ENCODE data around the gene TRIM44.
"Not testable (repeated sequence)": the region's sequence is repeated elsewhere in the genome, so short reads cannot be mapped to it uniquely, and the experiment has no call there.

The TRIM44 gene

GRCh38 chr11:35822815-35823495 is 160.4 kb downstream of the TRIM44 start:
- H3K9me3 ChIP-seq (ENCODE audit: insufficient read depth, low read depth, low read length): no peaks in the 10 kb centered on the region
- 100% methylated on average over 1 of the region's 2 CpGs for WGBS
- H3K4me3 ChIP-seq (ENCODE audit: low read length): no peak overlapping the region
- H3K36me3 ChIP-seq (ENCODE audit: insufficient read depth, low read length): no peaks in the 10 kb centered on the region
- no peak overlapping the region for H3K9ac ChIP-seq (ENCODE audit: low read depth, low read length)
- no peaks in the 10 kb centered on the region for H3K4me1 ChIP-seq (ENCODE audit: insufficient read depth, low read length)
- no peak overlapping the region for H3K27ac ChIP-seq (ENCODE audit: low read depth, low read length)
- no peaks in the 10 kb centered on the region for H3K27me3 ChIP-seq (ENCODE audit: insufficient read depth, low read length)

DNA sequence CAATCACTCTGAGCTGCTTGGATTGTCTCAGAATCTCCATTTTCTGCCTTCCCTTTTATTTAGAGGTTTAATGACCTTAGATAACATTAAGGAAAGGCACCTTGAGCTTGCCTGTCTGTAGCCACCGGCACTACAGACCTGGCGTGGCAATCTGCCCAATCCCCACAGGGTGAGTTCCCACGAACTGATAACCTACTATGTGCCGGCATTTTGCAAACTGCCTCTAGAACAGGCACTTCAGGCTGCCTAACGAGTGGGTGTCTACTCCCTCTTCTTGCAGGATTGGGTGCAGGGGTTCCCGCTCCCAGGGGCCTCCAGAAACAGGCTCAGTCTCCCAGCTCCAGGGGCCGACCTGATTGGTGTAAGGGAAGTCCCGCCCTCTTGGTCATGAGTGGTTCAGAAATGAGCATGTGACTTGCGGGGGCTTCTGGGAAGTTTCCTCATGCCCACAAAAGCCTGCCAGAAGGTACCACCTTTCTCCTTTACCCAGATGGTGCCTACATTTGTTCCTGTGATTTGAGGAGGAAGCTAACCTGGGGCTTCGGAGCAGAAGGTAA is 161.2 kb downstream of the TRIM44 start:
- no peak overlapping the region for H3K9ac ChIP-seq (ENCODE audit: low read depth, low read length)
- 92% methylated on average over 10 of the region's 10 CpGs for WGBS
- no peaks in the 10 kb centered on the region for H3K9me3 ChIP-seq (ENCODE audit: insufficient read depth, low read depth, low read length)
- no peak overlapping the region for H3K27ac ChIP-seq (ENCODE audit: low read depth, low read length)
- H3K4me3 ChIP-seq (ENCODE audit: low read length): no peak overlapping the region
- H3K4me1 ChIP-seq (ENCODE audit: insufficient read depth, low read length): no peaks in the 10 kb centered on the region
- H3K27me3 ChIP-seq (ENCODE audit: insufficient read depth, low read length): no peaks in the 10 kb centered on the region
- no peaks in the 10 kb centered on the region for H3K36me3 ChIP-seq (ENCODE audit: insufficient read depth, low read length)

DNA sequence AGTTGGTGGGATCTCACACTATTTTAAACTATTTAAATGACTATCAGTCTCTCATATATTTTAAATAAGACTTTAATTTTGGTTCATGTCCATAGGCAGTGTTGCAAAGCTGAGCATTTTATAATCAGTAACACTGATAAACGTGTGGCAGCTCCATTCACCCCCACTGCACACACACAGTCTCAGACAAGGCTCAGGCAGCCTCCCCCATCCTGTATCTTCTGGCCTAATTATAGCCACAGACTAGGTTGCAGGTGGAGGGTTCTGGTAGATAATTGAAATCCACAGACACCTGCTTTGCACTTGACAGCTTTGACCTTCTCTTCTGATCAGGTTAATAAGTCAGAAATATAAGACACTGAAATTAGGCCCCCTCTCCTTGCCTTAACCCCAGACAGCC is 162.8 kb downstream of the TRIM44 start:
- no peak overlapping the region for H3K4me3 ChIP-seq (ENCODE audit: low read length)
- H3K9me3 ChIP-seq (ENCODE audit: insufficient read depth, low read depth, low read length): no peaks in the 10 kb centered on the region
- no peaks in the 10 kb centered on the region for H3K27me3 ChIP-seq (ENCODE audit: insufficient read depth, low read length)
- H3K27ac ChIP-seq (ENCODE audit: low read depth, low read length): no peak overlapping the region
- WGBS: 92% methylated on average over 1 of the region's 1 CpG
- no peak overlapping the region for H3K9ac ChIP-seq (ENCODE audit: low read depth, low read length)
- no peaks in the 10 kb centered on the region for H3K36me3 ChIP-seq (ENCODE audit: insufficient read depth, low read length)
- H3K4me1 ChIP-seq (ENCODE audit: insufficient read depth, low read length): no peaks in the 10 kb centered on the region

GRCh38 chr11:35826006-35826405 is 163.4 kb downstream of the TRIM44 start:
- Histone ChIP-seq H3K27me3 (ENCODE audit: insufficient read depth, low read length) (no peaks in the 10 kb centered on the region), H3K4me1 (ENCODE audit: insufficient read depth, low read length) (no peaks in the 10 kb centered on the region), H3K9ac (ENCODE audit: low read depth, low read length) (no peak overlapping the region), H3K27ac (ENCODE audit: low read depth, low read length) (no peak overlapping the region), H3K9me3 (ENCODE audit: insufficient read depth, low read depth, low read length) (no peaks in the 10 kb centered on the region), H3K4me3 (ENCODE audit: low read length) (no peak overlapping the region), H3K36me3 (ENCODE audit: insufficient read depth, low read length) (no peaks in the 10 kb centered on the region)
- 88% methylated on average over 5 of the region's 5 CpGs for WGBS

- 68% methylated on average over 4 of the region's 4 CpGs for WGBS
Measured at GRCh38 chr11:35826949-35827348, 164.4 kb downstream of the TRIM44 start.

GRCh38 chr11:35836205-35836604 is 173.6 kb downstream of the TRIM44 start:
- H3K9me3 ChIP-seq (ENCODE audit: insufficient read depth, low read depth, low read length): peaks cover 10% of the 10 kb centered on the region; the same call in 1 of the 2 replicates
- no peaks in the 10 kb centered on the region for H3K27me3 ChIP-seq (ENCODE audit: insufficient read depth, low read length)
- H3K9ac ChIP-seq (ENCODE audit: low read depth, low read length): no peak overlapping the region
- no peak overlapping the region for H3K27ac ChIP-seq (ENCODE audit: low read depth, low read length)
- no peaks in the 10 kb centered on the region for H3K36me3 ChIP-seq (ENCODE audit: insufficient read depth, low read length)
- WGBS: 89% methylated on average over 4 of the region's 4 CpGs
- H3K4me1 ChIP-seq (ENCODE audit: insufficient read depth, low read length): no peaks in the 10 kb centered on the region
- H3K4me3 ChIP-seq (ENCODE audit: low read length): no peak overlapping the region

More at GRCh38 chr11:35826949-35827348, 164.4 kb downstream of the TRIM44 start:
- Histone ChIP-seq H3K27me3 (ENCODE audit: insufficient read depth, low read length) (no peaks in the 10 kb centered on the region), H3K4me1 (ENCODE audit: insufficient read depth, low read length) (no peaks in the 10 kb centered on the region), H3K9me3 (ENCODE audit: insufficient read depth, low read depth, low read length) (no peaks in the 10 kb centered on the region), H3K4me3 (ENCODE audit: low read length) (no peak overlapping the region), H3K27ac (ENCODE audit: low read depth, low read length) (no peak overlapping the region), H3K9ac (ENCODE audit: low read depth, low read length) (no peak overlapping the region), H3K36me3 (ENCODE audit: insufficient read depth, low read length) (no peaks in the 10 kb centered on the region)

DNA sequence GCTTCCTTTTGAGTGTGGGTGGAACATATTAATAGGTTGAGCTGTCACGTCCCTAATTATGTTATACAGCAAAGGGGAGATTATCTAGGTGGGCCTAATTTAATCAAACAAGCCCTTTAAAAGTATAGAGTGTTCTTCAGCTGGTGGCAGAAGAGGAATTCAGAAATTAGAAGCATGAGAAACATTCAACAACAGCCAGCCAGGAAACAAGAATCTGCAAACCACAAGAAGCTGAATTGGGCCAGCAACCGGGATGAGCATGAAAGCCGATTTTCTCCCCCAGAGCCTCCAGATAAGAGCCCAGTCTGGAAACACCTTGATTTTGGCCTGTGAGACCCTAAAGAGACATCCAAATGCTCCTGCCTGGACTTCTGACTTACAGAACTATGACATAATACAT is 175.5 kb downstream of the TRIM44 start:
- no peaks in the 10 kb centered on the region for H3K4me1 ChIP-seq (ENCODE audit: insufficient read depth, low read length)
- H3K27ac ChIP-seq (ENCODE audit: low read depth, low read length): no peak overlapping the region
- no peaks in the 10 kb centered on the region for H3K36me3 ChIP-seq (ENCODE audit: insufficient read depth, low read length)
- no peaks in the 10 kb centered on the region for H3K27me3 ChIP-seq (ENCODE audit: insufficient read depth, low read length)
- WGBS: 98% methylated on average over 3 of the region's 3 CpGs
- no peak overlapping the region for H3K4me3 ChIP-seq (ENCODE audit: low read length)
- no peak overlapping the region for H3K9ac ChIP-seq (ENCODE audit: low read depth, low read length)
- peaks cover 10% of the 10 kb centered on the region; the same call in 1 of the 2 replicates for H3K9me3 ChIP-seq (ENCODE audit: insufficient read depth, low read depth, low read length)

DNA sequence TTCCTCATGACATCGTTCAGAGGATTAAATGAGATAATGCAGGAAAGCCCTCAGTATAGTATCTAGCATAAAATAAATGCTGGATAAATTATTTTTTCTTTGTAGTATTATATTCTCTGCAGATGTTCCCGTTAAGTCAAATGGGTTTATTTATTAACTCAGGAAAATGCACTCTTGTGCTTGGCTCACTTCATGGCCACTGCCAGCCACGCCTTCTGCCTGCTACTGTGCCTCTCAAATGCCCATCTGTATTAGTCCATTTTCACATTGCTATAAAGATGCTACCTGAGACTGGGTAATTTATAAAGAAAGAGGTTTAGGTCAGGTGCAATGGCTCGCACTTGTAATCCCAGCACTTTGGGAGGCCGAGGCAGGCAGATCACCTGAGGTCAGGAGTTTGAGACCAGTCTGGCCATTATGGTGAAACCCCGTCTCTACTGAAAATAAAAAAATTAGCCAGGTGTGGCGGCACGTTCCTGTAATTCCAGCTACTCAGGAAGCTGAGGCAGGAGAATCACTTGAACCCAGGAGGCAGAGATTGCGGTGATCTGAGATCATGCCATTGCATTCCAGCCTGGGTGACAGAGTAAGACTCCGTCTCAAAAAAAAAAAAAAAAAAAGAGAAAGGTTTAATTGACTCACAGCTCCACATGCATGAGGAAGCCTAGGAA is 176.3 kb downstream of the TRIM44 start:
- not testable (repeated sequence) for H3K27ac ChIP-seq (ENCODE audit: low read depth, low read length)
- 93% methylated on average over 9 of the region's 10 CpGs for WGBS

DNA sequence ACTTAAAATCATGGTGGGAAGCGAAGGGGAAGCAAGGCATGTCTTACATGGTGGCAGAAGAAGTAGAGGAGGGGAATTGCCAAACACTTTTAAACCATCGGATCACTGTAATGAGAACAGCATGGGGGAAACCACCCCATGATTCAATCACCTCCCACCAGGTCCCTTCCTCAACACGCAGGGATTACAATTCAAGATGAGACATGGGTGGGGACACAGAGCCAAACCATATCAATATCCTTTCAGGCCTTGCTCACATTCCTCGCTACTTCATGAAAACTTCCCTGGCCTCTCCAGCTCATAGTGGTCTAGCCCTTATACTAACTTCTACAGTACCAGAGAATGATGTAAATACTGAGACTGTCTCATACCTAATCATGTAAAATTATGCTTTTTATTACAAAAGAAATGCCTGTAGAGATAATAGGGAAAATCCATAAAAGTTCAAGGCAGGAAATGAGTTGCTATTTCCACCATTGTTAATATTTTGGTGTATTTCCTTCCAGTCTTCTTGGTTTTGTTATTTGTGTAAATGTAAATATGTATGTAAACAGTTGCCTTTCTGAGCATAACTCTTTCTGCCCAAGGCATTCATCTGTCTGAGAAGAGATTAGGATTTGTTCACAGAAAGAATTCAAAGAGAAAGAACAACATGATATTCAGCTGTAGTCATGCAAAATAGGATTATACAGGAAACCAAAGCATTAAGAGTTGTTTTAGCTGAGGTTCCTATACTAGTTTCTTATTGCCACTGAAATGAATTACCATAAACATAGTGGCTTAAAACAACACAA is 177.0 kb downstream of the TRIM44 start:
- Histone ChIP-seq H3K4me3 (ENCODE audit: low read length) (no peak overlapping the region), H3K27ac (ENCODE audit: low read depth, low read length) (no peak overlapping the region), H3K4me1 (ENCODE audit: insufficient read depth, low read length) (no peaks in the 10 kb centered on the region), H3K36me3 (ENCODE audit: insufficient read depth, low read length) (no peaks in the 10 kb centered on the region), H3K9me3 (ENCODE audit: insufficient read depth, low read depth, low read length) (peaks cover 10% of the 10 kb centered on the region; the same call in 1 of the 2 replicates), H3K27me3 (ENCODE audit: insufficient read depth, low read length) (no peaks in the 10 kb centered on the region), H3K9ac (ENCODE audit: low read depth, low read length) (no peak overlapping the region)
- 85% methylated on average over 4 of the region's 4 CpGs for WGBS

More for the DNA sequence above, 176.3 kb downstream of the TRIM44 start:
- H3K36me3 ChIP-seq (ENCODE audit: insufficient read depth, low read length); H3K27me3 ChIP-seq (ENCODE audit: insufficient read depth, low read length); H3K4me3 ChIP-seq (ENCODE audit: low read length); H3K4me1 ChIP-seq (ENCODE audit: insufficient read depth, low read length); H3K9ac ChIP-seq (ENCODE audit: low read depth, low read length): not testable (repeated sequence)
- H3K9me3 ChIP-seq (ENCODE audit: insufficient read depth, low read depth, low read length): peaks cover 10% of the 10 kb centered on the region; the same call in 1 of the 2 replicates

- Histone ChIP-seq H3K4me1 (ENCODE audit: insufficient read depth, low read length) (no peaks in the 10 kb centered on the region), H3K9ac (ENCODE audit: low read depth, low read length) (no peak overlapping the region), H3K36me3 (ENCODE audit: insufficient read depth, low read length) (no peaks in the 10 kb centered on the region), H3K9me3 (ENCODE audit: insufficient read depth, low read depth, low read length) (peaks cover 10% of the 10 kb centered on the region; the same call in 1 of the 2 replicates), H3K27me3 (ENCODE audit: insufficient read depth, low read length) (no peaks in the 10 kb centered on the region), H3K4me3 (ENCODE audit: low read length) (no peak overlapping the region), H3K27ac (ENCODE audit: low read depth, low read length) (no peak overlapping the region)
- WGBS: 93% methylated on average over 3 of the region's 3 CpGs
Measured at GRCh38 chr11:35841733-35842132, 179.2 kb downstream of the TRIM44 start.

DNA sequence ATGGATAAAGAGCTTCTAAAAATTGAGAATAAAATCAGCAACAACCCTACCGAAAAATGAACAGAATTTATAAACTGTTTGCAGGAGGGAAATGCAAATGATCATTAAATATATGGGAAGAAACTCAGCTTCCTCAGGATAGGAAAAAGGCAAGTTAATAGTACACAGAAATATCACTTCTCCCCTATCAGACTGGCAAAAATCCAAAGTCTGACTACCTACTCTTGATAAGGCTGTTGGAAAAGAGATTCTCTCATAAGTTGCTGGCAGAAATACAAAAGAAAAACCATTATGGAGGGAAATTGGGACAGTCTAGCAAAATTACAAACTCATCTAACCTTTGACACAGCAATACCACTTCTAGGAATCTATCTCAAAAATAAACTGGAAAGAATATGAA is 180.4 kb downstream of the TRIM44 start:
- Histone ChIP-seq H3K27ac (ENCODE audit: low read depth, low read length) (no peak overlapping the region), H3K4me1 (ENCODE audit: insufficient read depth, low read length) (no peaks in the 10 kb centered on the region), H3K9ac (ENCODE audit: low read depth, low read length) (no peak overlapping the region), H3K9me3 (ENCODE audit: insufficient read depth, low read depth, low read length) (peaks cover 10% of the 10 kb centered on the region; the same call in 1 of the 2 replicates), H3K4me3 (ENCODE audit: low read length) (no peak overlapping the region), H3K36me3 (ENCODE audit: insufficient read depth, low read length) (no peaks in the 10 kb centered on the region), H3K27me3 (ENCODE audit: insufficient read depth, low read length) (no peaks in the 10 kb centered on the region)
- no CpG with 5 or more reads among the region's 1 CpG for WGBS

All from HUES64 (cell line).